ENCODE data around the gene GPRC5D. TPM values are rescaled to one million over a fixed set of nuclear protein-coding genes. Genes with fewer than 3 reads are reported as not detected.

Gene GPRC5D
- polyA plus RNA-seq, 1 of the 3 experiments (the other 2 are of a cell fraction), result not detected

GRCh38 chr12:12976366-12976765, 24.4 kb upstream of the GPRC5D start:
- Histone ChIP-seq H3K9ac (peak overlapping the region; percentile 8; the same call in 1 of the 2 replicates), H3K9me2 (no peaks in the 10 kb centered on the region), H3K36me3 (replicated peaks in 1 of 2; ENCODE audit: control insufficient read depth in 1 of 2, insufficient read depth in 2 of 2, low read length in 1 of 2) (peaks cover 34 to 39% of the 10 kb centered on the region in 2 experiments), H3K27me3 (ENCODE audit: insufficient read depth) (no peaks in the 10 kb centered on the region), H2AFZ (ENCODE audit: low read depth) (no peak overlapping the region), H3K4me3 (ENCODE audit: low read depth in 2 of 2, low read length in 1 of 2) (no peak overlapping the region), H3K9me3 (no peaks in the 10 kb centered on the region), H3K27ac (ENCODE audit: low read depth in 2 of 2, low read length in 1 of 2) (peak overlapping the region in 1 of 2 experiments; percentile 82; a peak in 2 of 4 replicates), H3K4me2 (peak overlapping the region; percentile 3; the same call in 1 of the 2 replicates), H3K79me2 (ENCODE audit: insufficient read depth) (peaks cover 4% of the 10 kb centered on the region; the same call in 1 of the 2 replicates), H4K20me1 (ENCODE audit: insufficient read depth) (no peaks in the 10 kb centered on the region), H3F3A (replicated peaks; ENCODE audit: insufficient read depth) (peaks cover 41% of the 10 kb centered on the region), H3K4me1 (ENCODE audit: control insufficient read depth in 1 of 2, insufficient read depth in 2 of 2, low read depth in 1 of 2, low read length in 1 of 2) (peaks cover 2 to 20% of the 10 kb centered on the region in 2 experiments; a peak in 3 of 4 replicates)
- DNase-seq, result no peak
- TF ChIP-seq PBX3 (IDR thresholded peaks at IDR 0.05) (peak; percentile 32; the same call in 1 of the 2 replicates), USF1 (IDR thresholded peaks at IDR 0.05; ENCODE audit: borderline replicate concordance, low read depth) (no peak), EZH2phosphoT487 (IDR thresholded peaks at IDR 0.05; ENCODE audit: borderline replicate concordance, low read depth) (no peak), MEF2A (IDR thresholded peaks at IDR 0.05; ENCODE audit: borderline replicate concordance, low read depth) (peak; percentile 65), JUND (IDR thresholded peaks at IDR 0.05) (peak; percentile 75), RAD21 (IDR thresholded peaks at IDR 0.05; ENCODE audit: low read length) (no peak), NFIC (IDR thresholded peaks at IDR 0.05; ENCODE audit: borderline replicate concordance) (peak; percentile 31), TCF12 (IDR thresholded peaks at IDR 0.05) (peak; percentile 56), TEAD4 (IDR thresholded peaks at IDR 0.05; ENCODE audit: borderline replicate concordance, insufficient read depth) (peak; percentile 22; the same call in 1 of the 2 replicates), FOSL2 (IDR thresholded peaks at IDR 0.05; ENCODE audit: borderline replicate concordance, low read depth) (peak; percentile 91)
- TF ChIP-seq, protein P1, sequence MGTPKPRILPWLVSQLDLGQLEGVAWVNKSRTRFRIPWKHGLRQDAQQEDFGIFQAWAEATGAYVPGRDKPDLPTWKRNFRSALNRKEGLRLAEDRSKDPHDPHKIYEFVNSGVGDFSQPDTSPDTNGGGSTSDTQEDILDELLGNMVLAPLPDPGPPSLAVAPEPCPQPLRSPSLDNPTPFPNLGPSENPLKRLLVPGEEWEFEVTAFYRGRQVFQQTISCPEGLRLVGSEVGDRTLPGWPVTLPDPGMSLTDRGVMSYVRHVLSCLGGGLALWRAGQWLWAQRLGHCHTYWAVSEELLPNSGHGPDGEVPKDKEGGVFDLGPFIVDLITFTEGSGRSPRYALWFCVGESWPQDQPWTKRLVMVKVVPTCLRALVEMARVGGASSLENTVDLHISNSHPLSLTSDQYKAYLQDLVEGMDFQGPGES (IDR thresholded peaks at IDR 0.05; ENCODE audit: low read depth, low read length), result no peak
- TF ChIP-seq, protein P2, sequence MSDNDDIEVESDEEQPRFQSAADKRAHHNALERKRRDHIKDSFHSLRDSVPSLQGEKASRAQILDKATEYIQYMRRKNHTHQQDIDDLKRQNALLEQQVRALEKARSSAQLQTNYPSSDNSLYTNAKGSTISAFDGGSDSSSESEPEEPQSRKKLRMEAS (IDR thresholded peaks at IDR 0.05; ENCODE audit: low read depth), result peak; percentile 87
- 44% methylated on average over 2 of the region's 2 CpGs for WGBS (ENCODE audit: low lambda C conversion rate)
- ChIA-PET CTCF (interaction anchor here (0.6 to 2.2 kb wide), 7 partner anchors 12 to 279 kb away, joined by 3 to 6 read pairs (median 3); partner anchors contain the start of gene GPRC5D), POLR2A (no interaction called here)

All from SK-N-SH (cell line).